Tibial nerve (tissue), 4 donors: ENCODE data around the gene CTH. TPM values are rescaled to one million over a fixed set of nuclear protein-coding genes. Genes with fewer than 3 reads are reported as not detected.

Experiments used
- DNase-seq, 2 donors: peaks; one replicate each; pipeline ENCODE4 v3.0.0-alpha.2; 2019; ENCODE audit warnings: low spot score in 2 of 2
- H3K27ac ChIP-seq, 4 donors: fragments of 200-600 bp; sonication (generic) in 3 of 4; one replicate each; pipeline ENCODE4 v1.5.1; 2017 to 2019; ENCODE audit warnings: mild to moderate bottlenecking in 1 of 4
- H3K27me3 ChIP-seq, 2 donors: fragments of 200-600 bp; sonication (generic) in 1 of 2; one replicate each; pipeline versions ENCODE4 v1.5.1 to v1.6.0; 2017 to 2019
- H3K36me3 ChIP-seq, 3 donors: fragments of 200-600 bp; sonication (generic); one replicate each; pipeline ENCODE4 v1.5.1; 2018 to 2019
- H3K4me1 ChIP-seq, 4 donors: fragments of 200-600 bp; sonication (generic) in 3 of 4; one replicate each; pipeline ENCODE4 v1.5.1; 2017 to 2019
- H3K4me3 ChIP-seq, 4 donors: fragments of 200-600 bp; sonication (generic) in 3 of 4; one replicate each; pipeline ENCODE4 v1.5.1; 2017 to 2019; ENCODE audit warnings: mild to moderate bottlenecking in 1 of 4, moderate library complexity in 1 of 4
- H3K9me3 ChIP-seq, 4 donors: fragments of 200-600 bp; sonication (generic) in 3 of 4; one replicate each; pipeline ENCODE4 v1.5.1; 2017 to 2019
- CTCF ChIP-seq, 5 experiments: fragments of 200-600 bp in 3 of 5; fragments of 450-650 bp in 2 of 5; sonication (generic) in 3 of 5; IDR thresholded peaks; one replicate each; pipeline ENCODE4 v1.5.1; 2016 to 2019; ENCODE audit warnings: antibody characterized with exemption in 5 of 5, mild to moderate bottlenecking in 3 of 5, moderate library complexity in 2 of 5
- EP300 ChIP-seq, 2 donors: sonication (generic); formaldehyde crosslinking; IDR thresholded peaks; one replicate each; pipeline ENCODE4 v1.6.1; 2017; ENCODE audit warnings: antibody characterized with exemption in 2 of 2, mild to moderate bottlenecking in 1 of 2
- POLR2A ChIP-seq, 2 donors: fragments of 450-650 bp; IDR thresholded peaks; one replicate each; pipeline ENCODE4 v1.6.1; 2017; ENCODE audit warnings: antibody characterized with exemption in 2 of 2, mild to moderate bottlenecking in 2 of 2, moderate library complexity in 2 of 2
- WGBS, 2 donors: methylation state at CpG; one replicate each; pipeline ENCODE4 v1.1.5; 2018; 5-methylcytosine and 5-hydroxymethylcytosine counted together
- total RNA-seq, 4 donors: library from RNA; depleted of rRNA; stranded (reverse); fragments of >200 nt; gene quantifications; one replicate each; pipeline ENCODE4 v1.1.0, GENCODE V29; 2016

CTH gene
- total RNA-seq, 4 donors from 2014 or later, result 5.7 to 12.2 (median 9.4) TPM

- Histone ChIP-seq H3K9me3 (no peaks in the 10 kb centered on the region), H3K4me3 (no peak overlapping the region), H3K36me3 (peaks cover 0 to 67% (median 0%) of the 10 kb centered on the region in 3 donors), H3K4me1 (no peaks in the 10 kb centered on the region), H3K27me3 (no peaks in the 10 kb centered on the region), H3K27ac (no peak overlapping the region)
- no peak for DNase-seq
- no peak for TF ChIP-seq EP300 (IDR thresholded peaks at IDR 0.05)
- TF ChIP-seq POLR2A (IDR thresholded peaks at IDR 0.05), result no peak
- no peak for TF ChIP-seq CTCF (IDR thresholded peaks at IDR 0.05)
- 84 to 85% methylated on average over 7 of the region's 7 CpGs for WGBS, 2 donors
These were observed 15.4 kb downstream of the CTH start for GRCh38 chr1:70426154-70427131.

GRCh38 chr1:70427976-70428375 lies 16.9 kb downstream of the CTH start:
- H3K4me1 ChIP-seq, result no peaks in the 10 kb centered on the region
- no peak overlapping the region for H3K4me3 ChIP-seq
- 77 to 85% methylated on average over 3 of the region's 3 CpGs for WGBS, 2 donors
- no peaks in the 10 kb centered on the region for H3K27me3 ChIP-seq
- DNase-seq, result no peak
- H3K9me3 ChIP-seq, result no peaks in the 10 kb centered on the region
- H3K36me3 ChIP-seq, result peaks cover 0 to 73% (median 0%) of the 10 kb centered on the region in 3 donors
- TF ChIP-seq EP300 (IDR thresholded peaks at IDR 0.05), result no peak
- TF ChIP-seq POLR2A (IDR thresholded peaks at IDR 0.05), result no peak
- TF ChIP-seq CTCF (IDR thresholded peaks at IDR 0.05), result no peak
- no peak overlapping the region for H3K27ac ChIP-seq

GRCh38 chr1:70429219-70429618 lies 18.2 kb downstream of the CTH start:
- H3K4me3 ChIP-seq, result no peak overlapping the region
- DNase-seq, result no peak
- 88 to 93% methylated on average over 2 of the region's 2 CpGs for WGBS, 2 donors

GRCh38 chr1:70429757-70430156 lies 18.7 kb downstream of the CTH start:
- H3K27ac ChIP-seq, result no peak overlapping the region
- H3K4me1 ChIP-seq, result no peaks in the 10 kb centered on the region
- no peak for TF ChIP-seq POLR2A (IDR thresholded peaks at IDR 0.05)
- no peak for TF ChIP-seq EP300 (IDR thresholded peaks at IDR 0.05)
- no peak for TF ChIP-seq CTCF (IDR thresholded peaks at IDR 0.05)
- no peaks in the 10 kb centered on the region for H3K9me3 ChIP-seq
- DNase-seq, result no peak
- H3K4me3 ChIP-seq, result no peak overlapping the region
- H3K36me3 ChIP-seq, result peaks cover 0 to 79% (median 0%) of the 10 kb centered on the region in 3 donors
- 95 to 96% methylated on average over 1 of the region's 1 CpG for WGBS, 2 donors
- no peaks in the 10 kb centered on the region for H3K27me3 ChIP-seq

More at GRCh38 chr1:70429219-70429618, 18.2 kb downstream of the CTH start:
- H3K27me3 ChIP-seq, result no peaks in the 10 kb centered on the region
- no peaks in the 10 kb centered on the region for H3K4me1 ChIP-seq
- TF ChIP-seq CTCF (IDR thresholded peaks at IDR 0.05) (no peak), EP300 (IDR thresholded peaks at IDR 0.05) (no peak), POLR2A (IDR thresholded peaks at IDR 0.05) (no peak)
- H3K9me3 ChIP-seq, result no peaks in the 10 kb centered on the region
- peaks cover 0 to 81% (median 0%) of the 10 kb centered on the region in 3 donors for H3K36me3 ChIP-seq
- H3K27ac ChIP-seq, result no peak overlapping the region

- no peak for DNase-seq
- TF ChIP-seq CTCF (IDR thresholded peaks at IDR 0.05) (no peak), POLR2A (IDR thresholded peaks at IDR 0.05) (no peak), EP300 (IDR thresholded peaks at IDR 0.05) (no peak)
- H3K4me1 ChIP-seq, result no peaks in the 10 kb centered on the region
- 92 to 96% methylated on average over 2 of the region's 2 CpGs for WGBS, 2 donors
- H3K36me3 ChIP-seq, result peaks cover 0 to 78% (median 0%) of the 10 kb centered on the region in 3 donors
- no peak overlapping the region for H3K27ac ChIP-seq
- H3K9me3 ChIP-seq, result no peaks in the 10 kb centered on the region
- no peak overlapping the region for H3K4me3 ChIP-seq
- H3K27me3 ChIP-seq, result no peaks in the 10 kb centered on the region
These were observed 20.2 kb downstream of the CTH start for GRCh38 chr1:70431317-70431716.
